ENCODE results near the gene CARD10.

DNA sequence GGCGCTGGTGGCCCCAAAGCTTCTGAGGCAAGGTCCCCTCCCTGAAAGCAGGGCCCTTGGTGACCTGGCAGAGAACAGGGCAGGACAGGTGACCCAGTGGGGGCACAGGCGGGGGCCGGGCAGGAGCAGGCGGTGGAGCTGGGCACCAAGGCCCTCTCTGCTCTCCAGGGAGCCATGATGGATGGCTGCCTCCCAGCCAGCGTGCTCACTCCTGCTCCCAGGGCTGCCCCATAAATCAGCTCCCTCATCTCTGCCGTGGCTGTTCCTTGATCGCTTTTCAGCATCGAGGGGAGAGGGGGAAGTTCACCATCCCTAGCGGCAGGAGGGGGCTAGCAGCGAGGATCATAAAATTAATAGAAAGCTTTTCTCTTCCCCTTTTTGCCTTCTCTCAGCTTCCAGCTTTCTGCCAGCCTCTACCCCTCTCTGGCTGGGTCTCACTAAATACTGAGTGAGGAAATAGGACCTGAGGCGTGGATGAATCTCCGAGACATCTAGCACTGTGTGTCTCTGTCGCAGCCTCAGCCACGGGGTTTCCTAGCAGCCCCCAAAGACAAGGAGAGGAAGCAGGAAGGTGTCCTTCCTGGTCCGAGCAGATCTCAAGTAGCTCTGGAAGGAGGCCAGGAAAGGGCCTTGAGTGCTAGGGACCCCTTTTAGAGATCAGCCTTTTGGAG is 69.7 kb downstream of the CARD10 start:
- TF ChIP-seq, protein P1, sequence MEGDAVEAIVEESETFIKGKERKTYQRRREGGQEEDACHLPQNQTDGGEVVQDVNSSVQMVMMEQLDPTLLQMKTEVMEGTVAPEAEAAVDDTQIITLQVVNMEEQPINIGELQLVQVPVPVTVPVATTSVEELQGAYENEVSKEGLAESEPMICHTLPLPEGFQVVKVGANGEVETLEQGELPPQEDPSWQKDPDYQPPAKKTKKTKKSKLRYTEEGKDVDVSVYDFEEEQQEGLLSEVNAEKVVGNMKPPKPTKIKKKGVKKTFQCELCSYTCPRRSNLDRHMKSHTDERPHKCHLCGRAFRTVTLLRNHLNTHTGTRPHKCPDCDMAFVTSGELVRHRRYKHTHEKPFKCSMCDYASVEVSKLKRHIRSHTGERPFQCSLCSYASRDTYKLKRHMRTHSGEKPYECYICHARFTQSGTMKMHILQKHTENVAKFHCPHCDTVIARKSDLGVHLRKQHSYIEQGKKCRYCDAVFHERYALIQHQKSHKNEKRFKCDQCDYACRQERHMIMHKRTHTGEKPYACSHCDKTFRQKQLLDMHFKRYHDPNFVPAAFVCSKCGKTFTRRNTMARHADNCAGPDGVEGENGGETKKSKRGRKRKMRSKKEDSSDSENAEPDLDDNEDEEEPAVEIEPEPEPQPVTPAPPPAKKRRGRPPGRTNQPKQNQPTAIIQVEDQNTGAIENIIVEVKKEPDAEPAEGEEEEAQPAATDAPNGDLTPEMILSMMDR (IDR thresholded peaks at IDR 0.05), result no peak
- no peak for TF ChIP-seq POLR2A (IDR thresholded peaks at IDR 0.05)
